Bronchial epithelial cell (primary cell): ENCODE measurements around the gene PPP1R14D. TPM values are rescaled to one million over a fixed set of nuclear protein-coding genes. Genes with fewer than 3 reads are reported as not detected.
A peak's percentile ranks its signal among the peaks of the same experiment; 100 is the strongest.

Experiments used
- DNase-seq: peaks from one replicate; pipeline ENCODE4 v3.0.0-alpha.2; 2010; ENCODE audit warnings: low read depth
- FAIRE-seq: peaks from 2 replicates; lab custom pipeline; 2011; peaks lifted over from hg19 to GRCh38; lab: Jason Lieb, UNC
- H3K27me3 ChIP-seq: 2 replicates; pipeline ENCODE4 v1.5.1; 2011; ENCODE audit warnings: low read length; ENCODE audit not compliant: control insufficient read depth, insufficient read depth
- H3K36me3 ChIP-seq: 2 replicates; pipeline ENCODE4 v1.5.1; 2011; ENCODE audit warnings: low read length; ENCODE audit not compliant: control insufficient read depth, insufficient read depth
- H3K4me3 ChIP-seq: 2 replicates; pipeline ENCODE4 v1.5.1; 2011; ENCODE audit warnings: mild to moderate bottlenecking, low read depth, low read length, control low read depth
- total RNA-seq: library from RNA; depleted of rRNA; stranded (reverse); fragments of >200 nt; gene quantifications from 2 replicates; pipeline ENCODE4 v1.2.1, GENCODE V29; 2014
- TF ChIP-seq, protein P1 (sequence below): IDR thresholded peaks from 2 replicates; pipeline ENCODE4 v1.5.1; 2011; ENCODE audit warnings: mild to moderate bottlenecking, moderate library complexity, low read length, control low read depth, inconsistent platforms; ENCODE audit not compliant: insufficient read depth, severe bottlenecking

PPP1R14D gene
- total RNA-seq, 1 donor from 2014 or later = not detected

DNA sequence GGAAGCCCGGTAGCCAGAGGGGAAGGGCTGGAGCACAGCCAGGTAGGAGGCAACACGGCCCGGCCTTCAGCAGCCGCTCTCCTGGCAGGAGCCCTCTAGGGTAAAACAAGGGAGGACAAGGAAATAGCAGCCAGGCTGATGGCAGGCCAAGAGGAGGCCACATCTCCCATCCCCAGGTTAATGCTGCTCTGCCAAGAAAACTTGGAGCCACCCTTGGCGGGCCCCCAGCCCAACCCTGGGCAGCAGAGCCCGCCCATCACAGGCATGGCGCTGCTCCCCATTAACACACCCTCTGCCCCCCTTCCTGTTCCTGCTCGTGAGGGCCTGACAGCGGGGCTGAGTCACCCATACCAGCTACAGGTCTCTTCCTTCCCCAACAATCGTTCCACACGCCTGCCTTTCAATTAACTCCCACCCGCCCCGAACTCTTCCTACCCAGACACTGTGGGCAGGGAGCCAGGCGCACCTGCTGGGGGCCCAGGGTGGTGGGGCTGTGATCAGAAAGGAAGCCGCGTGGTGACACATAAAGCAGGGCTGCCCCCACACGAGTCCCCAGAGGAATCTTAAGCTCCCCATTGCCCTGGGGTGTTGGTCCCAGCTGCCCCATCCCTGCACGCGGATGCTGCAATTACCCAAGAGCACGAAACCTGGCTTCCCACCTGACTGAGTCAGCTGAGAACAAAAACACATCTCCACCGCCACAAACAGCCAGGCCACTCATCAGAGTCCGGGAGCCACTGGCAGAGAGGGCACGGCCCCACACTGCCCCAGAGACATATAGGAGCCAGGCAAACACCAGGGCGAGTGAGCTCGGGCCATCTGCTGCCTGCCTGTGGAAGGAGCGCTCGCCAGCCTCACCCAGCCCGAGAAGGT lies 59.0 kb downstream of the PPP1R14D start, which contains the start of gene C15orf62:
Gene C15orf62 (plus strand): TSS at position 707 of the 873 bp plus-strand sequence. CDS start 516 bp downstream, outside the sequence.
- no peak for FAIRE-seq

DNA sequence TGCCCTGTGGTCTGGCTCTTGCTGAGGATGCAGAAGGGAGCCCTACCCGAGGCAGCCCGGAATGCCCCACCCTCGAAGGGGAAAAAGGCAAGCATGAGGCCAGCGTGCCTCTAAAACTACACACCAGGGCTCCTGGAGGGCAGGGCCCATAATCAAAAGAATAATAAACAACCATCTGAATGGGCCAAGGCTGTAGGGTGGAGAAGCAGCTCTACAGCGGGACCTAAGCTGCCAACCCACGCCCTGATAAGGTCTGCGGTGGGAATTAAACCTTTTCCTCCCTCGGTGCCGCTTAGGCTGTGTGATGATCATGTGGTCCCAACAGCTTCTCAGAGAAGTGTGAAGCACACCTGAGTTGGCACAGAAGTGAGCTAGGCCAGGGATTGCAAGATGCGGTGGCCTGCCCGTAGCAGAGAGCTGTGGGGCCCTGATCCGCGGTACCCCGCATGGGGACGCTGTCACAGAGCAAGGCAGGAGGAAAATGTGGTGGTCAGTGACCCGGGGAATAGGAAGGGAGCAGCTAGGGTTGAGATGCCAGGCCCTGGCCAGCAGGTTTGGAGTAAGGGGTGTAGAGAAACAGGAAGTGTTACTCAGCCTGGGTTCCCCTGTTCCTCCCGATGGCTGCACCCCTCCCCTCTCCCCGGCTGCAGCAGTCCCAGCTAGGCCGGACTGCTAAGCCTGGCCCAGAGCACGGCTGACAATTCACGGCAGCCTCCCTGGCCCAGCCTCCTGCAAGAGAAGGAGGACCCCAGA lies 59.8 kb downstream of the PPP1R14D start:
- TF ChIP-seq, protein P1, sequence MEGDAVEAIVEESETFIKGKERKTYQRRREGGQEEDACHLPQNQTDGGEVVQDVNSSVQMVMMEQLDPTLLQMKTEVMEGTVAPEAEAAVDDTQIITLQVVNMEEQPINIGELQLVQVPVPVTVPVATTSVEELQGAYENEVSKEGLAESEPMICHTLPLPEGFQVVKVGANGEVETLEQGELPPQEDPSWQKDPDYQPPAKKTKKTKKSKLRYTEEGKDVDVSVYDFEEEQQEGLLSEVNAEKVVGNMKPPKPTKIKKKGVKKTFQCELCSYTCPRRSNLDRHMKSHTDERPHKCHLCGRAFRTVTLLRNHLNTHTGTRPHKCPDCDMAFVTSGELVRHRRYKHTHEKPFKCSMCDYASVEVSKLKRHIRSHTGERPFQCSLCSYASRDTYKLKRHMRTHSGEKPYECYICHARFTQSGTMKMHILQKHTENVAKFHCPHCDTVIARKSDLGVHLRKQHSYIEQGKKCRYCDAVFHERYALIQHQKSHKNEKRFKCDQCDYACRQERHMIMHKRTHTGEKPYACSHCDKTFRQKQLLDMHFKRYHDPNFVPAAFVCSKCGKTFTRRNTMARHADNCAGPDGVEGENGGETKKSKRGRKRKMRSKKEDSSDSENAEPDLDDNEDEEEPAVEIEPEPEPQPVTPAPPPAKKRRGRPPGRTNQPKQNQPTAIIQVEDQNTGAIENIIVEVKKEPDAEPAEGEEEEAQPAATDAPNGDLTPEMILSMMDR = no peak
- FAIRE-seq (peak; percentile 70), DNase-seq (no peak)
- Histone ChIP-seq H3K27me3 (no peaks in the 10 kb centered on the region), H3K4me3 (no peak overlapping the region), H3K36me3 (peaks cover 7% of the 10 kb centered on the region)

More for the DNA sequence above, 59.0 kb downstream of the PPP1R14D start, which contains the start of gene C15orf62:
- TF ChIP-seq, protein P1 = no peak
- peaks cover 13% of the 10 kb centered on the region for H3K36me3 ChIP-seq
- H3K27me3 ChIP-seq = no peaks in the 10 kb centered on the region
- peak within 1 kb of the TSS; percentile 13 for H3K4me3 ChIP-seq
- DNase-seq = peak; percentile 84

DNA sequence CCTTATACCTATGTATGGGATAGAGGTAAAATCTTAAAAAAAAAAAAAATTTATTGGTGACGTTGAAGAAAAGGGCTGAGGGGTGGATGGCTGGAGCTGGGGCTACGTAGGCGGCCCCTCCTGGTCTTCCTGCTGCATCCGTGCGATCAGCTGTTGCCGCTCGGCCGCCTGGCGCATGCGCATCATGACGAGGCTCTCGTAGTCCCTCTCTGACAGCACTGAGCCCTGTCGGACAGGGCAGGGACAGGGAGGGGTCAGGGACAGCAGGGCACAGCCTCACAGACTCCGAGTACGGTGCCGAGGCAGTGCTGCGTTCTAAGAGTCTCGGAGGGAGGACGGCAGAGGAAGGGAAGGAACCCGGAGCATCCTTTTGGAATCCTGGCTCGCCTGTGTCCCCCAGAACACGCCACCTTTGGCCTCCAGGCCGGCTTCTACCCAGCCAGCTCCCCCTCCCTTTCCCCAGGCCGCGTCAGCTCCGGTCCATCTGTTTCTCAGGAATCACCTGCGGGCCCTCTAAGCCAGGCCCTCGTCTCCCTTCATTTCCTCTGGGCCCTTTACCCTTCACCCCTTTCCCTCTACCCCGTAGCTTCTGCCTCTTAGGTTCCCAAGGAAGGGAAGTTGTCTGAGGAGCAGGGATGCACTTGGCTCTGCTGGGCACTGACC lies 60.5 kb downstream of the PPP1R14D start:
- TF ChIP-seq, protein P1 = no peak
- DNase-seq = no peak
- no peaks in the 10 kb centered on the region for H3K27me3 ChIP-seq
- FAIRE-seq = no peak
- H3K4me3 ChIP-seq = no peak overlapping the region
- peaks cover 4% of the 10 kb centered on the region for H3K36me3 ChIP-seq

DNA sequence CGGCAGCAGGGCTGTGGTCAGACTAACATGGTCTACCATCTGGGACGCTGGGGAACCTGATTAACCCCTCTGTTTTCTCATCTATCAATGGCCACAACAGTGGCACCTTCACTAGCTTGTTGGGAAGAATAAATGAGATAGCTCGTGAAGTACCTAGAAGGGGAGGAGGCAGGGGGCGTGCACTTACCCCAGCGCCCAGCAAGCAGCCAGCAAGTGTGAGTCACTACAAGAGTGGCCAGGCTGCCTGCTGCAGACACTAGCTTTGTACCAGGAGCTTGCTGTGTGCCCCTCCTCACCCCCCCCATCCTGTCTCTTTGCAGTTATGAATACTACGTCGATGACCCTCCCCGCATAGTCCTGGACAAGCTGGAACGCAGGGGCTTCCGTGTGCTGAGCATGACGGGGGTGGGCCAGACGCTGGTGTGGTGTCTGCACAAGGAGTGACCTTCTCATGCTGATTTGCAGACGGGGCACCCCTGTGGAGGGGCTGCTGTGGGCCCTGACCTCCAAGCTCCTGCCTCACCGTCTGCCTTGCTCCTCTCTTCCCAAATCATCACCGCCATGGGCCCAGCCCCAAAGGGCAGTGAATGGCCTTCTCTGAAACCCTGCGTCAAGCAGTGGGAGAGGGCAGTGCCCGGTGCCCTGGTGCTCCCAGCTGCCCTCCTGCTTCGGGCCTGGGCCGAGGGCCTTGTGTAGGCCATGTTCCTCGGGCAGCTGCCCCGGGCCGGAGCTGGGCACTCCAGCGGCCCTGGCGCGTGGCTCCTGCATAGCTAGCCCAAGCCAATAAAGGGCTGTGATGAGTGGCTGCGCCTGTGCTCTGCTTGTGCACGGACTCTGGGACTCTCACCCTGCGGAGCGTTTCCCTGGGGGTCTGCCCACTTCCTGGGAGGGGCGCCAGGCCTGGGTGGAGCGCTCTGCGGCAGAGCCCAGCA lies 61.3 kb downstream of the PPP1R14D start:
- peak; percentile 47 for DNase-seq
- Histone ChIP-seq H3K4me3 (no peak overlapping the region), H3K36me3 (peaks cover 1% of the 10 kb centered on the region), H3K27me3 (no peaks in the 10 kb centered on the region)
- no peak for FAIRE-seq
- TF ChIP-seq, protein P1 = no peak
